Kidney capillary endothelial cell (primary cell): Measurements from ENCODE around the gene MRPL21.
A peak's percentile ranks its signal among the peaks of the same experiment; 100 is the strongest.
"Not testable (repeated sequence)": the region's sequence is repeated elsewhere in the genome, so short reads cannot be mapped to it uniquely, and the experiment has no call there.

ENCODE experiments used
- DNase-seq: peaks from one replicate; pipeline ENCODE4 v3.0.0-alpha.2; 2018; ENCODE audit warnings: low spot score

The MRPL21 gene

DNA sequence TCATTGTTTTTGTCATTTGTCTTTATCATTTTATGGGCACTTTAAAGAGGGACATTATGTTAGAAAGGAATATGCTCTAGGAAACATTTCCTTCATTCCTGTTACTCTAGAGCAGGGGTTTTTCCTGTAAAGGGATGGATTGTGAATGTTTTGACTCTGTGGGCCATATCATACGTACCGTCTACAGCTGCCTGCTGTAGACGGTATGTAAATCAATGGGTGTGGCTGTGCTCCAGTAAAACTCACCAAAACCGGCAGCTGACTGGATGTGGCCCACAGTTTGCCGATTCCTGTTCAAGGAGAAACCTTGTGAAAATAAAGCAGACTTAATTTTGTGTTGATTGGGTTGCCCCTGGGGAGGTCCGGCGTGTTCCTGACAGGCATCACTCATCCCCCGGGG, 7.3 kb upstream of the MRPL21 start:
- no peak for DNase-seq

DNA sequence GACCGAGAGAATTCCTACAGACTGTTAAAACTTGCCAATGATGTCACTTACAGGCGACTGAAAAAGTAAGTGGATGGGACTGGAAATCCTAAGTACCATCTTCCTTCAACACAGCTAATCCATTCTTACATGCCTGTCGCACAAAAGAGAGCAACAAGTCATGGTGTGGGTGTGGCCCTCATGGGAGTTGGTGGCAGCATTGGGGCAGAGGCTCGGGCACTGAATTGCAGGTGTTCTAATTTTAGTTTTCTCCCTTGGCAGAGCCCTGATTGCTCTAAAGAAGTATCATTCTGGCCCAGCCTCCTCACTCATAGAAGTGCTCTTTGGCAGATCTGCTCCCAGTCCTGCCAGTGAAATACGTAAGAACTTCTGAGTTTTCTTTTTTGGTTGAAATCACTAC, 4.6 kb upstream of the MRPL21 start:
- no peak for DNase-seq

DNA sequence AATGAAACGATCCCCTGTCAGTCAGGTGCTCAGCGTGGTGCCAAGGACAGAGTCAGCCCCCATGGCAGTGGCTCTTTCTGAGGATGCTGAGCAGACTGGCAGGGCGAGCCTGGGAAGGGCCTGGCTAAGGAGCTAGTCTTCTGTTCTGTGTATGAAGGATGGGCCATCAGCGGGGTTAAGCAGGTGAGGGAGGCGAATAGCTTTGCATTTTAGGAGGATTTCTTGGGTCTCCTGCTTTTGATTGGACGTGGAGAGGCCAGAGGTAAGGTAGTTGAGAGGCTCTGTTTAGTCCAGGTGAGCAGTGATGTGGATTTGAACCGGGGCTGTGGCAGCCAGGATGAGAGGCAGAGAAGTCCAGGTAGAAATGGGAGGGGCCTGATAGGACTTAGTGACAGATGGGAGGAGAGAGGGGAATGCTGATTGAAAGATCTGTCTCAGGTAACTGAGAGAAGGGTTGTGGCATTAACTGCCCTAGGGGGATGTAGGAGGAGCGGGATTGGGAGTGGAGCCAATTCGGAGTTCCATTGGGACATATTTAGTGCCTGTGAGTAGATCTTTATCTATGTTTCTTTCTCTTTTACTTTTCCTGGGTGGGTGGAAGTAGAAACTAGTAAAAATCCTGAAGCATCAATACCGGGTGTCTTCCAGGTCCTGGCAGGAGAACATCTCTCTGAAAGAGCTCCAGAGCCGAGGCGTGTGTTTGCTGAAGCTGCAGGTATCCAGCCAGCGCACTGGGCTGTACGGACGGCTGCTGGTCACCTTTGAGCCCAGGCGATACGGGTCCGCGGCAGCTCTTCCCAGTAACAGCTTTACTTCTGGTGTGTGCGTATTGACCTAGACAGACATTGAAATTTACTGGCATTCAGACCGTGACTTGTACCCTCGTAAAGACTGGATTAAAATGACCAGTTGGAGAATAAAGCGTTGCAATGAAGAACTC, 2.1 kb upstream of the MRPL21 start:
- no peak for DNase-seq

DNA sequence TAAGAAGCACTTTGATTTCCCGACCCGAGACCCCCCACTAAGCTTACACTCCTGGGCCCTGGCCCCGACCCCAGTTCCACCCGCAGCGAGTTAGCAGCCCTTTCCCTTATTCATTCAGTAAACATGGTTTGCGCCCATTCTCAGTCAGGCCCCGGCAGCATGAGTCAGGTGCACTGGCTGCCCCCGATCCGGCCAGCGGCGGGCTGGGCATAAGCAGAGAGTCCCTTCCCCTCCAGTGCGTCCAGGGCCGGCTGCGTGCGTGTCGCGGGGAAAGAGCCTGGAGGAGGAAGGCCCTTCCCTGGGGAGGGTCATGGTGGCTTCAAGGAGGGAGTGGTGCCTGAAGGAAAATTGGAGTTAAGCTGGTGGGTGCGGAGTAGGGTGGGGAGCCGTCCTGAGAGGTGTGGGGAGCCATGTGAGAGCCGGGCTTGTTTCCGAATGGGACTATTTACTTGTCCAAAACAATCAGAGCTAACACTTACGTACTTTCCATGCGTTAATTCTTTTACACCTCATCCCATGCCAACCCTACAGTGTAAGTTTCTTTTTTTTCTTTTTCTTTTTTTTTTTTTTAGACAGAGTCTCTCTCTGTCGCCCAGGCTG, 716 bp upstream of the MRPL21 start:
- peak; percentile 42 for DNase-seq

DNA sequence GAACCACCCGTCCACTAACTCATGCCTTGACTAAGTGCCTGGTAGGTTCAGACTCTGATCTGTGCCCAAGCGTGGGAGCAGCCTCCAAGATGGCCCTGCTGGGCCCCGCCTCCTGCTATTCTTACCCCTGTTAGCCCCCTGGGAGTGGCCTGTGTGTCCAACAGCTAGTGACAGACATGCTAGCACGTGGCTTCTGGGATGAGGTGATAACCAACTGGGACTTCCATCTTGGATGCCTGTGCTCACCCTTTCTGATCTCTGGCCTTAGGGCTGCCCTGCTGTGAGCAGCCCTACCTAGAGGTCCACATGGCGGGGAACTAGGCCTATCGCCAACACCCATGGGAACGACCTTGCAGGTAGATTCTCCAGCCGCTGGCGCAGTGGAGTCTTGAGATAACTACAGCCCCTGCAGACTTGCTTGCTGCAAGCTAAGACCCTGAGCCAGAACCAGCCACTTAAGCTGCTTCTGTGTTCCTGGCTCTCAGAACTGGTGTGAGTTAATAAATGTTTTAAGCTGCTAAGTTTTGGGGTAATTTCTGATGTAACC, 2.7 kb downstream of the MRPL21 start:
- DNase-seq = no peak

DNA sequence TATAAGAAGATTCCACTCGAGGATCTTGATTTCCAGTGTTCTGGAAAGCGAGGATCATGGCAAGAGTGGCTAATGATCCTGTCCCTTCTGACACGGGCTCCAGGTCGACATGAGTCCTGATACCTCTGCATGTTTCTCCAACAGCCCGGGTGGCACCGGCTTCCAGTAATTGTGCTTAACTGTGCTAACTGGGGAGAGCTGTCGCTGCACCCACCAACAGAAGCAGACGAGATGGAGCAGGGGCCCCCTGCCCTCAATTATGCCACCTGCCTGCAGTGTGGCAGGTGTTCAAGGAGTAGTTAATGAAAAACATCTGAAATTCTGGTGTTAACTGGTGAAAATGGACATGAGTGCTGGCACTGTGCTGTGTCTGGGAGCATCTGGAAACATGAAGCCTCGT, 6.2 kb downstream of the MRPL21 start:
- DNase-seq = no peak

DNA sequence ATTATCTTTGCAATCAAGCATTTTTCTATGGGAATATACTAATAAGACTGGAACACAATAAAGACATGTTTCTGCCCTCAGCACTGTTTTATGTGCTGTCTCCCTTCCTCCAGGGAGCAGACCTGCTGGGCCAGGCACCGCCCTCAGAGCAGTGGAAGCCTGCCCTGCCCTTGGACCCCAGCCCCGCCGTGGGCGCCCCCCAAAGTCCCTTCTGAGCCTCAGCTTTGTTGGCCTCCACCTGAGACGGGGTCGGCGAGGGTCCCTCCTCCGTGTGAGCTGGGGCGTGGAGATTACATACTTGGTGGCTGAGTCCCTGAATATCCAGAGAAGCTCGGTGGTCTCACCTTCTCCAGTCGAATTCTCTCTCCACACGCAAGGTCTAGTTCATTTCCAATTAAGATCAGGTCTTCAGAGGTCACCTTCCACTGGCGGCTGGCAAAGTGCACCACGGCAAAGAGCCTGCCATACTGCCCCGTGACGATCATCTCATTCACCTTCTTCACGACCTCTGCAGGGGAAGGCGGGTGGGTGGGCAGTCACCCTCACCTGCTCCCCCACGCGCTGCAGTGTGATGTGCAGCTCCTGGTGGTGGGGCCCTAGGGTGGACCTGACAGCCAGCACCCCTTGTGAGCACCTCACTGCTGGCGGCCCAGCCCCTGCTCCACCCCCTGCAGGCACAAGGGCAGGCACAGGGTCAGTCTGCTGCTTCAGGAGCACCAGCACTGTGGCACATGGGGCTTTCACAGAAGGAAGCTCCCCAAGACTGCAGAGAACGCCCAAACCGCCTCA, 7.3 kb downstream of the MRPL21 start:
- DNase-seq = no peak

DNA sequence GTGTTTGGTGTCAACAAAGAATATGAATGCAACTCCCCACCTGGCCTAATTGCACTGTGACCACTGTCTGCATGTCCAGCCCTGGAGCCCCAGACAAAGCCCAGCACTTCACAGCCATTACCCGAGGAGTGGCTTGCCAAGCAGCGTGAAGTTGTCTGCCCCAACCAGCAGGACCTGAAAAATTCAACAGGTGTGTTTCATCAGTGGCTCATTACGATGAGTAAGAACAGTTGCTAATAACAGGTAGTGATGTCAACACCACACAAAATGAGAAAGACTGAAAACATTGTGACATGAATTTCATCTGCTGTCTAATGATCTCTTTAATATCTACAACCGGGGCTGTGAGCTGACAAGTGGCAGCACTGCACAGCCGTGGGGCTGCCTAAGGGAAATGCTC, 10.3 kb downstream of the MRPL21 start:
- no peak for DNase-seq

DNA sequence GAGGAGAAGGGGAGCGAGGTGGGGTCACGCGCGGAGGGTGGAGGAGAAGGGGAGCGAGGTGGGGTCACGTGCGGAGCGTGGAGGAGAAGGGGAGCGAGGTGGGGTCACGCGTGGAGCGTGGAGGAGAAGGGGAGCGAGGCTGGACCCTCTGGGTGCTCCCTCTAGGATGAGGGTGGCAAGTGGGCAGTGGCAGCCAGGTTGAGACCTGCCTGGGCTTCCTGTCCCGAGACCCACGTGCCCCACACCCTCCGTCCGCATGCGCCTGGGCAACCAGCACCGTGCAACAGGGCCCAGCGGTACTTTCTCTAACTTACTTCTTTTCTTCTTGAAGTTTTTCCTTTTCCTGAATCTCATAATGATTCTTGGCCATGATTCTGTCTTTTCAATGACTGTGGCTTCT, 11.1 kb downstream of the MRPL21 start:
- DNase-seq = no peak

DNA sequence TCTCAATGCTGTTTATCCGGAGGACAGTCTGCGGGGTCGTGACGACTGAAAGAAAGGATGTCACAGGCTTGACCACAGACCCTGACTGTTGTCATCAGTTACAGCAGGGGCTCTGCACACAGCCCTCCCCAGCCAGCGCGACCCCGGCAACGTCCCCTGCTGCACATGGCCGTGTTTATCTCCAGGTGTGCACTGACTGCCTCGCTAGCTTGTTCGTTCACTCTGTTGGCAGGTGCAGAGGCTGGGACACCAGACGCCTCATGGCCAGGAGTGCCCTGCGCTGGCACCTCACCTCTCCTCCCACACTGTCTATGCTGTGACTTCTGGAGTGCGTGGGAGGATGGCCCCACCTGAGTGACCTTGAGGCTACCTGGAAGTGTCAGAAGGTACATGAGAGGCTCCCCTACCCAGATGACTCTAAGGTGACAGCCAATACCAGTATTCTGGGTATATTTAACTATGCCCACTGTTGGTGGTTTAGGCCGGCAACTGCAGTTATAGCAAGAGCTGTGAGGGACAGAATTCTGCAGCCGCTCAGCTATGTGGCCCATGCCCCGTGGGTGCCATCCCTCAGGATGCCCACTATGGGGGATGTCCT, 12.2 kb downstream of the MRPL21 start:
- DNase-seq = no peak

DNA sequence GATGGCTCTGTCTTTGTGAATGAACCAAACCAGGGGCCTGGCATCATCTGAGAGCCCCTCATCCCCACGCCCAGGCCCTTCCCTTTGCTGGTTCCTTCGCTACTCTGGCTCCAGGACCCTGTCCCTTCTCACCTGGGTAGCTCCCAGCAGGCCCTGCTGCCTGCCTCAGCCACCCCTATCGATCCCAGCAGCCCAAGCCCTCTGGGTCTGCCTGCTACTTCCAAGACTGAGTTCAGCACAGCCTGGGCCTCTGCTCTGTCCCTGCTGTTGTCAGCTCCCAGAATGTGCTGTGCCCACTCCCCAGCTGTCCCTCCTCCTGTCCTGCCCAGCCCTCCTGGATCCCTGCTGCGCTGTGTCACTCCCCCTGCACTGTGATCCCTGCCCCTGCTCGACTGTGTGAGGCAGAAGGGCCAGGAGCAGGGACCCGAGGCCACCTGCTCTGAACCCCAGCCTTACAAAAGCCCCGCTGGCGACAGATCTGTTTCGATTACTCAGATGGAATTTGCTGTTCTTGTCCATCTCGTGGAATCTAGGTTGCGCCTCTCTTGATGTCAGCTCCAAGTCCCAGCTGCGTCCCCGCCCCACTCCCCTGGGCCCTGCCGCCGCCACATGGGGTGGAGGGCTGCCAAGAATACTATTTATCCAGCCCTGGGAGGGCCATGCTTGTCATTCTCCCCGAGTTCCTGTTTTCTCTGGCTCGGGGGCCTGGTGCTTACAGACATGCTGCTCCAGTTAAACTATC, 13.0 kb downstream of the MRPL21 start:
- DNase-seq = no peak

DNA sequence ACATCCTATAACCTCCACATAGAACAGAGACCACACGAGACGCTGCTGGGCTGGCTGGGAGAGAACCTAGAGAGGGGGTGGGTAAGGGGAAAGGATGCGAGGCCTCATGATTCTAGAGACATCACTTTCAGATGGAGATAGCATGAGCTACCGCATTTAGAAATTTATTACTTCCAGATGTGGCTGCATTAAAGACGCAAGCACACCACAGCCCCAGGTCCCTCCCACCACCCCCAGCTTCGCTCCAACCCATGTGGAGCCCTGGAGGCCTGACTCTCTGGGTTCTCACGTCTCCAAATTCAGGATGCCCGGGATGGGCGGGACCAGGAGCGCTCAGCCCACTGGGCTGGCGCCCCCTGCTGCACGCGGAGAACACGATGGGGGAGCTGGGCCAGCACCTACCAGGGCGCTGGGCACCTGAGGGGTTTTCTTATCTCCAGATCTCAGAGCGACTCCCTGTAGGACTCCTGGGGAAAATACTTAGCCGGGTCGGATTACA, 13.6 kb downstream of the MRPL21 start:
- no peak for DNase-seq

DNA sequence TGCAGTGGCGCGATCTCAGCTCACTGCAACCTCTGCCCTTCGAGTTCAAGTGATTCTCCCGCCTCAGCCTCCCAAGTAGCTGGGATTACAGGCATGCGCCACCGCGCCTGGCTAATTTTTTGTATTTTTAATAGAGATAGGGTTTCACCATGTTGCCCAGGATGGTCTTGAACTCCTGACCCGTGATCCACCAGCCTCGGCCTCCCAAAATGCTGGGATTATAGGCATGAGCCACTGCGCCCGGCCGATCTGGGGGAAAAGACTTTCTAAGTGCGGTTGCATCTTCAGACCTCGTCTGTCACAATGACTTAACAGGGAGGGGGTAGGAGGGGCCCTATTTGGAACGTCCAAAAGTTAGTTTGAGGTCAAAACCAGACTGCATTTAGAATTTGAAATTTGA, 18.8 kb downstream of the MRPL21 start:
- not testable (repeated sequence) for DNase-seq

DNA sequence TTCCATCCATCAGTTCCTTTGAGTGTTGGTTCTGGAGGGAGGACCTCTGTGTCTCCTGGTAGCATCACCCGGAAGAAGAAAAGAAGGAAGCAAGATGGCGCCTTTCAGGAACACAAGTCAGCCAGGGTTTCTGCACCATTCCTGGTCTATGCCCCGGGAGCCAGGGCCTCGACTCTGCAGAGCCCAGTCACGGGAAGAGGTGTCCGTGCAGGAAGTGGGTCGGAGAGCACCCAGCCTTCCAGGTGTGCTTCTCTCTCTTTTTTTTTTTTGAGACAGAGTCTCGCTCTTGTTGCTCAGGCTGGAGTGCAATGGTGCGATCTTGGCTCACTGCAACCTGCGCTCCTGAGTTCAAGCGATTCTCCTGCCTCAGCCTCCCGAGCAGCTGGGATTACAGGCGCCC, 21.2 kb downstream of the MRPL21 start:
- DNase-seq = no peak

DNA sequence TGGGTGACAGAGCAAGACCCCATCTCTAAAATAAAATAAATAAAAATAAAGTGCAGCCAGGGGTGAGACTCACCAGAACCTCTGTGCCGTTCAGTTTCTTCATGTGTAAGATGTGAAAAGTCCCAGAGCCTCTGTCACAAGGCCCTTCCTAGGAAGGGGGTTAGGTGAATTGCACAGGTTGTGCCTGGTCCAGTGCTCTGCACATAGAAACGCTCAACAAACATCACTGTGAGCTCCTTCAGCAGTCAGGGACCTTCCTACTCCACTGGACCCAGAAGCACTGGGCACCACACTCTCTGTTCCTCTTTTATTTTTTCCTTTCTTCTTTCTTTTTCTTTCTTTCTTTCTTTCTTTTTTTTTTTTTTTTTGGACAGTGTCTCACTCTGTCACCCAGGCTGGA, 22.3 kb downstream of the MRPL21 start:
- no peak for DNase-seq

DNA sequence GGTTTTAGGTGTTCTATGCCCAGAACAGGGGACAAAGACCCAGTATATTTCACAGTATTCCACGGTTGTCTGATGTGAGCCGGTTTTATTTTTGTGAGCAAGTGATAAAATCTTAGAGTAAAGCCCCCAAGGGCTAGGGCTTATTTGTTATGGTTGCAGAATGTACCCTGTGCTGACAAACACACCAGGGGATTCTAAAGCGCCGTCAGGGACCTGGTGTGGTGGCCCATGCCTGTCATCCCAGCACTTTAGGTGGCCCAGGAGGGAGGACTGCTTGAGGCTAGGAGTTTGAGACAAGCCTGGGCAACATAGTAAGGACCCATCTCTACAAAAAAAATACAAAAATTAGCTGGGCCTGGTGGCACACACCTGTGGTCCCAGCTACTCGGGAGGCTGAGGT, 22.8 kb downstream of the MRPL21 start:
- no peak for DNase-seq

DNA sequence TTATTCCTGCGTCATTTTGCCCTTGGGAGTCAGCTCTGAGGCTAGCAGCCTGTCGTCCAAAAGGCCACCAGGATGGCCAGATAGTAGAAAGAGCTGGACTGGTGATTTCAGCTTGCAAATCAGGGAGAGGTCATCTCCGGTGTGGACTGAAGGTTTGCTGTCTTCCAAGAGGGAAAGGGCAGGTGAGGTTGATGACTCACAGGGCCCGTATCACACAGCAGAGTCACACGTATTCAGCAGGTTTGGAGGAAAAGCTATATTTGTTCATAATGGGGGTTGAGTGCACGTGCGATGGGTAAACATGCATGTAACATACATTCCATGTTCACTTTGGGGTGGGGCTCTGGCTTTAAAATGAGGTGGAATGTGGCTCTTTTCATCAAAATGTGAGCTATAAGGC, 25.6 kb downstream of the MRPL21 start:
- no peak for DNase-seq

DNA sequence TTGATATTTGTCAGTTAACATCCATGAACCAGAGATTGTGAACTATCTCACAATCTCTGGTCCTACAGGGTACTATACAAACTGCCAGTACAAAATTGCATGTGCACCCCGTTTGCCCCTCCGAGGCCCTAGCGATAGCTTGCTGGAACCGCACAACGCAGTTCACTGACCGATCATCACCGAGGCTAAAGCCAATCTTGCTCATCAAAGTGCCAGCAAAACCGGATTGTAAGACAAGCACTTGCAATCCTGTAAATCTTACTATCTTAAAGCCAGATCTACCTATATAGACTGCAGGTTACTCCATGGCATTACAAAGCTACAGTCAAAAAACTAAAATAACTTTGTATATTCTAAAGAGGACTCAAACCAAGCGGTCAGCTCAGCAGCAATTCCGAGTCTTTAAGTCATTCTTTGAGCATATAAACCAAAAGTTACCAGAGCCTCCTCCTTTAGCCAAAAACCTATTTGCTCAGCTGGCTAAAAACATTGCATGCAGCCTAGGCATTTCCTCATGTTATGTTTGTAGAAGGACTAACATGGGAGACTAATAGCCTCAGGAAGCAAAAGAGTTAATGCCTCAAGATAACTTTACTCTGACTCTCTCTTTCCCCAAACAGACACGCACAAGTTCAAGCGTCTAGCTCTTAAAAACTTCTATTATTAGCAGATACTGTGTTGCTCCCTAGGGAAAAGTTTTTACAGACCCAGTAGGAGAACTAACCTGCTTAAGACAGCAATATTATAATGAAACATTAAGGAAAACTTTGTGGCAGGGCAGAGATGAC, 31.2 kb downstream of the MRPL21 start:
- no peak for DNase-seq

DNA sequence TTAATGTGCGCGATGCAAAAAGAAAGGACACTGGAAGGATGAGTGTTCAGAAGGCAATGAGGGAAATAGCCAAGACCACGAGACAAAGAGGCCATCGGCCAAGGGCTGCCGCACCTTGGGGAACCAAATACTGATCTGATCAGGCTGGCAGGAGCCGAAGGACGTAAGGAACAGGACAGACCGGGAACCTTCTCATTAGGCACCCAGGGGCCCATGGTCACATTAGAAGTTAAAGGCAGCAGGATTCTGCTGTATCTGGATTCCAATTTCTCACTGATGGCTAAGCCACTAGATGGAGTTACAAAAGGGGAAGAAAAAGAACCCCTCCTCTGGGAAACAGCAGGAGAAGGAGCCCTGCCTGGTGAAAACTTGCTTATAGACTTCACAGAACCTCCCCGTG, 33.2 kb downstream of the MRPL21 start:
- DNase-seq = no peak

DNA sequence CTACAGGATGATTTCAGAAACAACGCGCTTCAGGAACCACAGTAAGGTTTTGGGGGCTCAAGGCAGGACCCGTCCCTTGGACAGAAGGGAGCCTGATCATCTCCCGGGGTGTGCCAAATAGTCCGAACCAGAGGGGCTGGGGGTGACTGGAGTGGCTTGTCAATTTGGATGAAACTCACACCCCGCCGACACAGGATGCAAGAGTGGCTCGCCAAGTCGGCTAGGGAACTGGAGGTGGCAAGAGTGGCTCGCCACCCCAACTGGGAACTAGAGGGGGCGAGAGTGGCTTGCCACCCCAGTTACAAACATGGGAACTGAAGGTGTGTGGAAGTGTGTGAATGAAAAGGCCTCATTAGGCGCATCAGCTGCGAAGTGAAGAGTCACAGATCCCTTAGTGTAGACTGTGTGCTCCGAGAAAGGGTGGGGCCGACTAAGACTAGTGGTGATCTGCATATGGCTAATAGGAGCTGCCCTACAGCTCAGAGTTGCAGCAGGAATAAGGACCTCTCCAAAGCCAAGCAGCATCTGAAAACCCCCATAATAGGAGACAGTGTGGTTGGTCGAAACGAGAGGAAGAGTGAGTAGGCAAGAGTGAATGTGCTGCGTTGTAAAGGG, 35.3 kb downstream of the MRPL21 start:
- no peak for DNase-seq
